H1 (cell line): Measurements from ENCODE around the gene CEMP1. TPM values are rescaled to one million over a fixed set of nuclear protein-coding genes. Genes with fewer than 3 reads are reported as not detected.

Experiments used
- CTCF ChIA-PET: fragments of 300-600 bp; sonication (Branson Sonifier 250); formaldehyde crosslinking; loops from one replicate; lab custom pipeline; 2021; ENCODE audit not compliant: partially characterized antibody; lab: Charles Lee
- POLR2A ChIA-PET: fragments of 300-600 bp; sonication (Branson Sonifier 250); formaldehyde crosslinking; loops from one replicate; lab custom pipeline; 2021; ENCODE audit warnings: inconsistent platforms; ENCODE audit not compliant: partially characterized antibody; lab: Charles Lee
- DNase-seq, 2 experiments: peaks; one replicate each; pipeline versions ENCODE4 v3.0.0 to v3.0.0-alpha.2; 2010 to 2022; ENCODE audit warnings: low spot score in 2 of 2, low read depth in 1 of 2, mixed read lengths in 1 of 2
- FAIRE-seq: peaks from 2 replicates; lab custom pipeline; 2011; peaks lifted over from hg19 to GRCh38; lab: Jason Lieb, UNC
- H2AFZ ChIP-seq: 2 replicates; pipeline ENCODE4 v1.8.1; 2012; ENCODE audit warnings: low read length, inconsistent platforms
- H2AK5ac ChIP-seq: 2 replicates; pipeline ENCODE4 v1.6.1; 2013; ENCODE audit warnings: low read depth, low read length
- H2BK120ac ChIP-seq: replicated peaks from 2 replicates; pipeline ENCODE3; 2013; ENCODE audit warnings: low read depth, low read length, inconsistent platforms
- H2BK12ac ChIP-seq: 2 replicates; pipeline ENCODE4 v1.6.1; 2013; ENCODE audit warnings: low read depth, low read length
- H2BK15ac ChIP-seq: 2 replicates; pipeline ENCODE4 v1.6.1; 2013; ENCODE audit warnings: low read length
- H2BK20ac ChIP-seq: 2 replicates; pipeline ENCODE4 v1.6.1; 2013; ENCODE audit warnings: low read length
- H2BK5ac ChIP-seq: 2 replicates; pipeline ENCODE4 v1.6.1; 2013; ENCODE audit warnings: low read depth, low read length
- H3K14ac ChIP-seq: 2 replicates; pipeline ENCODE4 v1.6.1; 2013; ENCODE audit warnings: inconsistent platforms; ENCODE audit not compliant: insufficient read length
- H3K18ac ChIP-seq: 2 replicates; pipeline ENCODE4 v1.6.1; 2013; ENCODE audit warnings: low read length; ENCODE audit errors: extremely low read depth
- H3K23ac ChIP-seq: 2 replicates; pipeline ENCODE4 v1.6.1; 2013; ENCODE audit warnings: inconsistent platforms; ENCODE audit not compliant: insufficient read length
- H3K23me2 ChIP-seq: 2 replicates; pipeline ENCODE4 v1.6.1; 2013; ENCODE audit warnings: low read depth, low read length
- H3K27ac ChIP-seq: 2 replicates; pipeline ENCODE4 v1.6.1; 2011; ENCODE audit warnings: low read depth, low read length, inconsistent platforms
- H3K27me3 ChIP-seq, 4 experiments: replicated peaks in 1 of 4; 1 replicate in 1 of 4; 2 replicates in 3 of 4; pipeline versions ENCODE4 v1.6.1 to v1.8.1; 2011 to 2013; ENCODE audit warnings: low read length in 3 of 4, mild to moderate bottlenecking in 3 of 4, inconsistent platforms in 2 of 4, mixed read lengths in 2 of 4, moderate library complexity in 1 of 4; ENCODE audit not compliant: control insufficient read depth in 3 of 4, insufficient read depth in 3 of 4; ENCODE audit errors: extremely low read depth in 1 of 4
- H3K36me3 ChIP-seq, 4 experiments: 2 replicates each; pipeline versions ENCODE4 v1.6.1 to v1.8.1; 2011 to 2013; ENCODE audit warnings: mild to moderate bottlenecking in 4 of 4, low read length in 3 of 4, moderate library complexity in 2 of 4, control low read depth in 1 of 4, inconsistent platforms in 1 of 4; ENCODE audit not compliant: insufficient read depth in 4 of 4, control insufficient read depth in 2 of 4
- H3K4ac ChIP-seq: replicated peaks from 2 replicates; pipeline ENCODE3; 2013; ENCODE audit warnings: low read length, low read depth, mixed read lengths, inconsistent platforms; ENCODE audit not compliant: insufficient read length
- H3K4me1 ChIP-seq, 4 experiments: replicated peaks in 1 of 4; 1 replicate in 1 of 4; 2 replicates in 3 of 4; pipeline versions ENCODE4 v1.6.1 to v1.8.1; 2011 to 2013; ENCODE audit warnings: low read length in 3 of 4, inconsistent platforms in 2 of 4, mixed read lengths in 1 of 4; ENCODE audit not compliant: insufficient read depth in 4 of 4, control insufficient read depth in 3 of 4
- H3K4me2 ChIP-seq, 2 experiments: 2 replicates each; pipeline versions ENCODE4 v1.6.1 to v1.8.1; 2011 to 2013; ENCODE audit warnings: low read depth in 2 of 2, low read length in 2 of 2, control low read depth in 1 of 2, inconsistent platforms in 1 of 2, mild to moderate bottlenecking in 1 of 2; ENCODE audit not compliant: insufficient read depth in 1 of 2
- H3K4me3 ChIP-seq, 4 experiments: fragments of 200-600, 300-600 bp in 1 of 4; sonication (generic), shearing (Covaris generic), sonication (Bioruptor Twin) in 1 of 4; 2 replicates each; pipeline versions ENCODE4 v1.5.1 to v1.8.1; 2011 to 2016; ENCODE audit warnings: low read length in 4 of 4, low read depth in 3 of 4, control low read depth in 2 of 4, inconsistent platforms in 2 of 4, mild to moderate bottlenecking in 2 of 4, mixed read lengths in 1 of 4, moderate library complexity in 1 of 4; ENCODE audit not compliant: insufficient read depth in 2 of 4; ENCODE audit errors: extremely low read depth in 1 of 4
- H3K56ac ChIP-seq: replicated peaks from 2 replicates; pipeline ENCODE3; 2013; ENCODE audit warnings: low read depth, mild to moderate bottlenecking, mixed read lengths, low read length, inconsistent platforms; ENCODE audit not compliant: insufficient read length
- H3K79me1 ChIP-seq: 2 replicates; pipeline ENCODE4 v1.6.1; 2013; ENCODE audit warnings: low read depth, low read length, control low read depth
- H3K79me2 ChIP-seq, 2 experiments: 2 replicates each; pipeline versions ENCODE4 v1.6.1 to v1.8.1; 2012 to 2013; ENCODE audit warnings: low read length in 2 of 2, mild to moderate bottlenecking in 2 of 2, inconsistent platforms in 1 of 2; ENCODE audit not compliant: insufficient read depth in 2 of 2, control insufficient read depth in 1 of 2
- H3K9ac ChIP-seq, 4 experiments: replicated peaks in 1 of 4; 1 replicate in 1 of 4; 2 replicates in 3 of 4; pipeline versions ENCODE4 v1.6.1 to v1.8.1; 2011 to 2013; ENCODE audit warnings: low read depth in 3 of 4, low read length in 3 of 4, control low read depth in 2 of 4, mild to moderate bottlenecking in 2 of 4, moderate library complexity in 2 of 4, inconsistent platforms in 1 of 4; ENCODE audit errors: extremely low read depth in 1 of 4
- H3K9me3 ChIP-seq, 2 experiments: 2 replicates each; pipeline versions ENCODE4 v1.6.1 to v1.8.1; 2012 to 2013; ENCODE audit warnings: mild to moderate bottlenecking in 2 of 2, moderate library complexity in 2 of 2, control low read depth in 1 of 2, inconsistent platforms in 1 of 2, low read depth in 1 of 2, low read length in 1 of 2, mixed read lengths in 1 of 2; ENCODE audit not compliant: insufficient read depth in 2 of 2
- H4K20me1 ChIP-seq, 2 experiments: replicated peaks in 1 of 2; 2 replicates each; pipeline versions ENCODE3 to v1.8.1; 2011 to 2013; ENCODE audit warnings: inconsistent platforms in 2 of 2, low read length in 2 of 2, mild to moderate bottlenecking in 1 of 2; ENCODE audit not compliant: insufficient read depth in 2 of 2, control insufficient read depth in 1 of 2
- H4K5ac ChIP-seq: 2 replicates; pipeline ENCODE4 v1.6.1; 2013; ENCODE audit warnings: low read length, low read depth, mixed read lengths, inconsistent platforms; ENCODE audit not compliant: insufficient read length
- H4K8ac ChIP-seq: 2 replicates; pipeline ENCODE4 v1.8.0; 2013; ENCODE audit warnings: mild to moderate bottlenecking, moderate library complexity, low read length, inconsistent platforms; ENCODE audit not compliant: insufficient read depth; ENCODE audit errors: extremely low read depth
- H4K91ac ChIP-seq: replicated peaks from 2 replicates; pipeline ENCODE3; 2013; ENCODE audit warnings: low read length, mixed read lengths, inconsistent platforms; ENCODE audit not compliant: insufficient read length
- EP300 ChIP-seq, 2 experiments: IDR thresholded peaks; 1 replicate in 1 of 2; 2 replicates in 1 of 2; pipeline ENCODE4 v1.6.1; 2011 to 2012; ENCODE audit warnings: low read depth in 2 of 2, low read length in 2 of 2, mild to moderate bottlenecking in 2 of 2, borderline replicate concordance in 1 of 2, inconsistent platforms in 1 of 2, moderate library complexity in 1 of 2
- GABPA ChIP-seq: IDR thresholded peaks from 2 replicates; pipeline ENCODE4 v1.6.1; 2011; ENCODE audit warnings: mild to moderate bottlenecking, low read length, moderate library complexity, borderline replicate concordance; ENCODE audit not compliant: insufficient read depth
- HDAC6 ChIP-seq: IDR thresholded peaks from one replicate; pipeline ENCODE4 v1.7.1; 2012; ENCODE audit warnings: low read depth, mild to moderate bottlenecking, inconsistent platforms, low read length, moderate library complexity
- KDM1A ChIP-seq: fragments of 200-600, 300-600 bp; sonication (generic); IDR thresholded peaks from 2 replicates; pipeline ENCODE4 v1.7.1; 2016; ENCODE audit warnings: mild to moderate bottlenecking, low read length, borderline replicate concordance
- KDM4A ChIP-seq: IDR thresholded peaks from one replicate; pipeline ENCODE4 v1.7.1; 2012; ENCODE audit warnings: low read depth, mild to moderate bottlenecking, moderate library complexity, low read length, inconsistent platforms; ENCODE audit not compliant: severe bottlenecking
- MAFK ChIP-seq: IDR thresholded peaks from 2 replicates; pipeline ENCODE4 v1.6.1; 2012; ENCODE audit warnings: low read depth, mild to moderate bottlenecking, improper control_type of control experiment, low read length
- RBBP5 ChIP-seq: IDR thresholded peaks from 2 replicates; pipeline ENCODE4 v1.7.1; 2012; ENCODE audit warnings: low read depth, mild to moderate bottlenecking, inconsistent platforms, low read length, moderate library complexity, borderline replicate concordance
- RXRA ChIP-seq: IDR thresholded peaks from 2 replicates; pipeline ENCODE4 v1.6.1; 2011; ENCODE audit warnings: low read depth, mild to moderate bottlenecking, low read length, moderate library complexity; ENCODE audit not compliant: insufficient read depth
- SIX5 ChIP-seq: IDR thresholded peaks from 2 replicates; pipeline ENCODE4 v1.6.1; 2011; ENCODE audit warnings: mild to moderate bottlenecking, low read depth, low read length
- TBP ChIP-seq: IDR thresholded peaks from 2 replicates; pipeline ENCODE4 v1.6.1; 2011; ENCODE audit warnings: low read depth, low read length, improper control_type of control experiment
- WGBS, 2 experiments: shearing (Covaris generic) in 1 of 2; methylation state at CpG; one replicate each; pipeline versions ENCODE4 v1.1.6 to v1.1.7; 2013 to 2015; ENCODE audit warnings: low lambda C conversion rate in 2 of 2, mixed read lengths in 2 of 2, inconsistent platforms in 1 of 2, low coverage in 1 of 2, missing lambda C conversion rate in 1 of 2; ENCODE audit not compliant: insufficient replicate concordance in 2 of 2, insufficient coverage in 1 of 2, insufficient read length in 1 of 2; ENCODE audit errors: extremely low coverage in 1 of 2, missing lambda C conversion rate in 1 of 2; 5-methylcytosine and 5-hydroxymethylcytosine counted together
- polyA plus RNA-seq, 7 experiments: library from polyadenylated mRNA; depleted of rRNA in 3 of 7; stranded (reverse) in 5 of 7; unstranded in 2 of 7; fragments of >200 nt in 5 of 7; fragments of 200-250 nt in 2 of 7; gene quantifications; 1 replicate in 5 of 7; 2 replicates in 1 of 7; 4 replicates in 1 of 7; pipeline versions ENCODE4 v1.2.1 to v1.2.3, GENCODE V29; 2011 to 2013; ENCODE audit warnings: missing spikeins in 2 of 7, mixed read lengths in 2 of 7
- total RNA-seq: library from RNA; stranded (reverse); fragmentation: NEBNext Ultra II Directional; extraction: Animal tissue kit (Norgen Biotek cat#: 25700); gene quantifications from 2 replicates; pipeline ENCODE4 v1.2.1, GENCODE V29; 2021

Gene CEMP1
- total and polyA plus RNA-seq, 2 of the 8 experiments (the other 6 are each of a cell fraction or from before 2014, with no cell fraction given): not detected

DNA sequence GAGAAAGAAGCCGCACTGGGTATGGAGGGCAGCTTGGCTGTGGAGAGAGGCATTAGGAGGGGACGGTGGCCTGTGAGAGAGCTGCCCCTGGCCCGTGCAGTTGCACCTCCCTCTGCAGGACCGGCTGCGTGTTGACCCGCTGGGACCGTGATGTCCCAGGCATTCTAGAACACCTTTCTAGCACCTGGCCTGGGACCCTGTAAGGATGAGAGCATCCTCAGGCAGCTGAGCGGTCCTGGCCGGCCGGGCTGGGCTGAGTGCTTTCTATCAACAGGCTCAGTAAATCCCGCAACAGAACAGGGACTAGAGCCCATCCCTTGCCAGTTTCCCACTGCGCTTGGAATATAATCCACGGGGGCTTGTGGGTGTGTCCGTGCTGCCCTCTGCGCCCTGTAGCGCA lies 41.6 kb downstream of the CEMP1 start:
- H3K23ac ChIP-seq: no peak overlapping the region
- no peak overlapping the region for H3K9ac ChIP-seq
- no peak overlapping the region for H3K4me2 ChIP-seq
- TF ChIP-seq HDAC6 (no peak), KDM4A (no peak), GABPA (no peak), SIX5 (no peak), KDM1A (no peak), EP300 (IDR thresholded peaks at IDR 0.05; ENCODE audit: borderline replicate concordance in 1 of 2, low read depth in 2 of 2, low read length in 2 of 2) (no peak), MAFK (no peak), RBBP5 (no peak), TBP (no peak), RXRA (no peak)
- H4K91ac ChIP-seq: no peak overlapping the region
- no peak overlapping the region for H3K56ac ChIP-seq
- H2BK12ac ChIP-seq: no peak overlapping the region
- H3K4me3 ChIP-seq: no peak overlapping the region
- CTCF ChIA-PET: interaction anchor here (1.0 to 1.5 kb wide), 4 partner anchors 9 to 26 kb away, joined by 3 to 9 read pairs (median 4); no protein-coding TSS in a partner anchor
- 0 out of 4 replicates have a peak, but pooled peaks cover 0 to 2% of the 10 kb centered on the region in 2 experiments for H3K79me2 ChIP-seq
- H3K36me3 ChIP-seq: no peaks in the 10 kb centered on the region
- FAIRE-seq (no peak), DNase-seq (no peak)
- peaks cover 0 to 17% of the 10 kb centered on the region in 2 experiments for H4K20me1 ChIP-seq
- H3K9me3 ChIP-seq: no peaks in the 10 kb centered on the region
- H2BK120ac ChIP-seq: no peak overlapping the region
- no peaks in the 10 kb centered on the region for H3K27me3 ChIP-seq
- H3K79me1 ChIP-seq: peaks cover 3% of the 10 kb centered on the region; the same call in 1 of the 2 replicates
- H3K4me1 ChIP-seq: peaks cover 0 to 3% (median 0%) of the 10 kb centered on the region in 4 experiments; a peak in 1 of 7 replicates
- POLR2A ChIA-PET: interaction anchor here (1.0 to 1.6 kb wide), 5 partner anchors 12 to 114 kb away, joined by 3 read pairs; partner anchors contain the start of gene TEDC2
- no peak overlapping the region; the same call in 1 of the 2 replicates for H2BK5ac ChIP-seq
- no peak overlapping the region for H2BK15ac ChIP-seq
- 89% methylated on average over 16 of the region's 16 CpGs; no CpG with 5 or more reads in 1 of the 2 experiments for WGBS, 2 experiments
- no peak overlapping the region for H2AK5ac ChIP-seq
- no peak overlapping the region for H4K5ac ChIP-seq
- no peak overlapping the region for H3K4ac ChIP-seq
- H4K8ac ChIP-seq: no peak overlapping the region
- H3K23me2 ChIP-seq: no peaks in the 10 kb centered on the region
- H3K18ac ChIP-seq: no peak overlapping the region
- no peak overlapping the region for H2BK20ac ChIP-seq
- H3K14ac ChIP-seq: no peak overlapping the region
- H3K27ac ChIP-seq: no peak overlapping the region
- no peak overlapping the region for H2AFZ ChIP-seq
